Measurements from ENCODE around the gene COPZ2.

Gene COPZ2

GRCh38 chr17:48030531-48030930 lies 7.1 kb downstream of the COPZ2 start:
- POLR2A ChIA-PET: interaction anchor here (0.6 to 2.1 kb wide), 4 partner anchors 15 to 88 kb away, joined by 3 to 10 read pairs (median 4); partner anchors contain the start of gene NFE2L1
- no peaks in the 10 kb centered on the region for H3K9me3 ChIP-seq (ENCODE audit: control insufficient read depth, insufficient read depth, low read depth, low read length)
- H3K27ac ChIP-seq (ENCODE audit: extremely low read depth, low read depth, low read length): no peak overlapping the region
- H3K4me3 ChIP-seq (ENCODE audit: low read depth, low read length): no peak overlapping the region
- no peaks in the 10 kb centered on the region for H3K36me3 ChIP-seq (ENCODE audit: control insufficient read depth in 2 of 2, insufficient read depth in 1 of 2, low read length in 2 of 2)
- CTCF ChIA-PET: interaction anchor here (0.8 to 7.9 kb wide), 13 partner anchors 13 to 305 kb away, joined by 3 to 197 read pairs (median 3); no protein-coding TSS in a partner anchor
- TF ChIP-seq ZNF426 (tag by site-specific recombination; IDR thresholded peaks at IDR 0.05): no peak
- H3K4me1 ChIP-seq (ENCODE audit: control insufficient read depth, insufficient read depth, low read length): peaks cover 9% of the 10 kb centered on the region

- Histone ChIP-seq H3K4me1 (ENCODE audit: control insufficient read depth, insufficient read depth, low read length) (peaks cover 11% of the 10 kb centered on the region), H3K27ac (ENCODE audit: extremely low read depth, low read depth, low read length) (no peak overlapping the region), H3K9me3 (ENCODE audit: control insufficient read depth, insufficient read depth, low read depth, low read length) (no peaks in the 10 kb centered on the region), H3K4me3 (ENCODE audit: low read depth, low read length) (no peak overlapping the region), H3K36me3 (ENCODE audit: control insufficient read depth in 2 of 2, insufficient read depth in 1 of 2, low read length in 2 of 2) (no peaks in the 10 kb centered on the region)
- ChIA-PET CTCF (interaction anchor here (0.5 to 7.9 kb wide), 3 partner anchors 11 to 81 kb away, joined by 3 to 197 read pairs (median 7); no protein-coding TSS in a partner anchor), POLR2A (interaction anchor here (0.9 to 1.3 kb wide), 2 partner anchors 20 to 21 kb away, joined by 3 read pairs; partner anchors contain the start of gene NFE2L1)
- no peak for TF ChIP-seq HOXC10 (CRISPR knock-in tag; IDR thresholded peaks at IDR 0.05)
- TF ChIP-seq, protein P1, sequence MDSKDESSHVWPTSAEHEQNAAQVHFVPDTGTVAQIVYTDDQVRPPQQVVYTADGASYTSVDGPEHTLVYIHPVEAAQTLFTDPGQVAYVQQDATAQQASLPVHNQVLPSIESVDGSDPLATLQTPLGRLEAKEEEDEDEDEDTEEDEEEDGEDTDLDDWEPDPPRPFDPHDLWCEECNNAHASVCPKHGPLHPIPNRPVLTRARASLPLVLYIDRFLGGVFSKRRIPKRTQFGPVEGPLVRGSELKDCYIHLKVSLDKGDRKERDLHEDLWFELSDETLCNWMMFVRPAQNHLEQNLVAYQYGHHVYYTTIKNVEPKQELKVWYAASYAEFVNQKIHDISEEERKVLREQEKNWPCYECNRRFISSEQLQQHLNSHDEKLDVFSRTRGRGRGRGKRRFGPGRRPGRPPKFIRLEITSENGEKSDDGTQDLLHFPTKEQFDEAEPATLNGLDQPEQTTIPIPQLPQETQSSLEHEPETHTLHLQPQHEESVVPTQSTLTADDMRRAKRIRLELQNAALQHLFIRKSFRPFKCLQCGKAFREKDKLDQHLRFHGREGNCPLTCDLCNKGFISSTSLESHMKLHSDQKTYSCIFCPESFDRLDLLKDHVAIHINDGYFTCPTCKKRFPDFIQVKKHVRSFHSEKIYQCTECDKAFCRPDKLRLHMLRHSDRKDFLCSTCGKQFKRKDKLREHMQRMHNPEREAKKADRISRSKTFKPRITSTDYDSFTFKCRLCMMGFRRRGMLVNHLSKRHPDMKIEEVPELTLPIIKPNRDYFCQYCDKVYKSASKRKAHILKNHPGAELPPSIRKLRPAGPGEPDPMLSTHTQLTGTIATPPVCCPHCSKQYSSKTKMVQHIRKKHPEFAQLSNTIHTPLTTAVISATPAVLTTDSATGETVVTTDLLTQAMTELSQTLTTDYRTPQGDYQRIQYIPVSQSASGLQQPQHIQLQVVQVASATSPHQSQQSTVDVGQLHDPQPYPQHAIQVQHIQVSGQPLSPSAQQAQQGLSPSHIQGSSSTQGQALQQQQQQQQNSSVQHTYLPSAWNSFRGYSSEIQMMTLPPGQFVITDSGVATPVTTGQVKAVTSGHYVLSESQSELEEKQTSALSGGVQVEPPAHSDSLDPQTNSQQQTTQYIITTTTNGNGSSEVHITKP (tag by site-specific recombination; IDR thresholded peaks at IDR 0.05): peak; percentile 61
Observed at GRCh38 chr17:48028736-48029135, 8.9 kb downstream of the COPZ2 start.

DNA sequence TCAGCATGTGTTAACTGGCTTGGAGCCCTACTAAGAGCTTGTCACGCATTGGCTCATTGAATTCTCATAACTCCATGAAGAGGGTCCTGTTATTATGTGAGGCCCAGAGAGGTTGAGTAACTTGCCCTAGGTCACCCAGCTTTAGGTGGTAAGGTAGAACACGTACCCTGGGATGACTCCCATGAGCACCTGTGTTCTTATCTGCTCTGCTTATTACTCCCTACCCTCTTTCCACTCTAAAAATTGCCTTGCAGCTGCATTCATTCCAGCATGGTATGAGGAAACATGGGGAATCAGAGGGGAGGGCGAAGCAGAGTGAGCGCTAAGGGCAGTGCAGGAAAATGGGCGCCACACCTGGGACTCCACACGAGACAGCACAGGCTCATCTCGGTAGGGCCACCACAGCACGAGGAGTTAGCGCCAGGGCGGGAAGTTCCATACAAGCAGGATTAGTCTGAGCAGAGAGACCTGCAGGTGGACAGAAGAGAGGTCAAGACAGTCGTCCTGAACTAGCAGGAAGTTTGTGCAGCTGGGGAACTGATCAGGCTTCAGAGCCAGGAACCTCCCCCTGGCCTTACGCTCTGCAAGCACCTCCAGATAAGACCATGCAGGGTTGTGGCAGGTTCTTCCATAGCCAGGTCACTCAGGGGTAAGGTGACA lies 10.1 kb downstream of the COPZ2 start:
- no peak overlapping the region for H3K4me3 ChIP-seq (ENCODE audit: low read depth, low read length)
- no peak for TF ChIP-seq TCF7L2 (IDR thresholded peaks at IDR 0.05; ENCODE audit: borderline replicate concordance, low read depth, low read length)
- peak; percentile 95; the same call in 1 of the 2 replicates for TF ChIP-seq ZNF768 (tag by site-specific recombination; IDR thresholded peaks at IDR 0.05)
- 0 out of 2 replicates have a peak, but pooled peaks have one; percentile 56 for TF ChIP-seq ZNF580 (tag by site-specific recombination; IDR thresholded peaks at IDR 0.05)
- H3K9me3 ChIP-seq (ENCODE audit: control insufficient read depth, insufficient read depth, low read depth, low read length): no peaks in the 10 kb centered on the region
- no peak overlapping the region for H3K27ac ChIP-seq (ENCODE audit: extremely low read depth, low read depth, low read length)
- CTCF ChIA-PET: interaction anchor here (0.7 to 7.9 kb wide), 42 partner anchors 8 to 851 kb away, joined by 3 to 197 read pairs (median 5); partner anchors contain the start of genes NFE2L1 and SNX11
- H3K4me1 ChIP-seq (ENCODE audit: control insufficient read depth, insufficient read depth, low read length): peaks cover 14% of the 10 kb centered on the region
- no peaks in the 10 kb centered on the region for H3K36me3 ChIP-seq (ENCODE audit: control insufficient read depth in 2 of 2, insufficient read depth in 1 of 2, low read length in 2 of 2)
- POLR2A ChIA-PET: interaction anchor here (0.6 to 1.4 kb wide), 2 partner anchors 13 to 22 kb away, joined by 3 to 26 read pairs; partner anchors contain the start of gene NFE2L1

GRCh38 chr17:48026502-48027321 lies 10.9 kb downstream of the COPZ2 start:
- POLR2A ChIA-PET: interaction anchor here (0.6 to 2.2 kb wide), 7 partner anchors 14 to 107 kb away, joined by 3 to 26 read pairs (median 4); partner anchors contain the start of gene NFE2L1
- no peaks in the 10 kb centered on the region for H3K36me3 ChIP-seq (ENCODE audit: control insufficient read depth in 2 of 2, insufficient read depth in 1 of 2, low read length in 2 of 2)
- CTCF ChIA-PET: interaction anchor here (0.6 to 7.9 kb wide), 53 partner anchors 9 to 852 kb away, joined by 3 to 197 read pairs (median 4); partner anchors contain the start of genes NFE2L1 and SNX11
- no peak overlapping the region for H3K27ac ChIP-seq (ENCODE audit: extremely low read depth, low read depth, low read length)
- H3K4me3 ChIP-seq (ENCODE audit: low read depth, low read length): no peak overlapping the region
- H3K9me3 ChIP-seq (ENCODE audit: control insufficient read depth, insufficient read depth, low read depth, low read length): no peaks in the 10 kb centered on the region
- peaks cover 14% of the 10 kb centered on the region for H3K4me1 ChIP-seq (ENCODE audit: control insufficient read depth, insufficient read depth, low read length)
- TF ChIP-seq ZNF701 (tag by site-specific recombination; IDR thresholded peaks at IDR 0.05) (no peak), ZNF394 (tag by site-specific recombination; IDR thresholded peaks at IDR 0.05; ENCODE audit: borderline replicate concordance) (peak; percentile 36; the same call in 1 of the 2 replicates), ZNF23 (tag by site-specific recombination; IDR thresholded peaks at IDR 0.05; ENCODE audit: borderline replicate concordance) (no peak), ZNF645 (tag by site-specific recombination; IDR thresholded peaks at IDR 0.05) (no peak), ZNF335 (tag by site-specific recombination; conservative IDR thresholded peaks at IDR 0.05) (0 out of 2 replicates have a peak, but pooled peaks have one; percentile 32)
- TF ChIP-seq, protein P2, sequence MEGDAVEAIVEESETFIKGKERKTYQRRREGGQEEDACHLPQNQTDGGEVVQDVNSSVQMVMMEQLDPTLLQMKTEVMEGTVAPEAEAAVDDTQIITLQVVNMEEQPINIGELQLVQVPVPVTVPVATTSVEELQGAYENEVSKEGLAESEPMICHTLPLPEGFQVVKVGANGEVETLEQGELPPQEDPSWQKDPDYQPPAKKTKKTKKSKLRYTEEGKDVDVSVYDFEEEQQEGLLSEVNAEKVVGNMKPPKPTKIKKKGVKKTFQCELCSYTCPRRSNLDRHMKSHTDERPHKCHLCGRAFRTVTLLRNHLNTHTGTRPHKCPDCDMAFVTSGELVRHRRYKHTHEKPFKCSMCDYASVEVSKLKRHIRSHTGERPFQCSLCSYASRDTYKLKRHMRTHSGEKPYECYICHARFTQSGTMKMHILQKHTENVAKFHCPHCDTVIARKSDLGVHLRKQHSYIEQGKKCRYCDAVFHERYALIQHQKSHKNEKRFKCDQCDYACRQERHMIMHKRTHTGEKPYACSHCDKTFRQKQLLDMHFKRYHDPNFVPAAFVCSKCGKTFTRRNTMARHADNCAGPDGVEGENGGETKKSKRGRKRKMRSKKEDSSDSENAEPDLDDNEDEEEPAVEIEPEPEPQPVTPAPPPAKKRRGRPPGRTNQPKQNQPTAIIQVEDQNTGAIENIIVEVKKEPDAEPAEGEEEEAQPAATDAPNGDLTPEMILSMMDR (tag by site-specific recombination; IDR thresholded peaks at IDR 0.05): peak; percentile 95
